ENCODE data around the gene MDFI.

Gene MDFI

GRCh38 chr6:41691426-41692079 is 53.3 kb downstream of the MDFI start:
- no peak for TF ChIP-seq CTCF (conservative IDR thresholded peaks at IDR 0.05; ENCODE audit: low read depth, low read length)
- no peak overlapping the region for H3K4me3 ChIP-seq (ENCODE audit: low read depth, low read length)
- DNase-seq (ENCODE audit: low read depth): no peak

- DNase-seq (ENCODE audit: low read depth): no peak
- H3K4me3 ChIP-seq (ENCODE audit: low read depth, low read length): no peak overlapping the region
- TF ChIP-seq CTCF (conservative IDR thresholded peaks at IDR 0.05; ENCODE audit: low read depth, low read length): no peak
Observed at GRCh38 chr6:41692080-41692675, 53.9 kb downstream of the MDFI start.

GRCh38 chr6:41692730-41693129 is 54.5 kb downstream of the MDFI start:
- DNase-seq (ENCODE audit: low read depth): no peak
- no peak overlapping the region for H3K4me3 ChIP-seq (ENCODE audit: low read depth, low read length)
- no peak for TF ChIP-seq CTCF (conservative IDR thresholded peaks at IDR 0.05; ENCODE audit: low read depth, low read length)

GRCh38 chr6:41693281-41694240 is 55.3 kb downstream of the MDFI start:
- no peak for DNase-seq (ENCODE audit: low read depth)
- no peak overlapping the region for H3K4me3 ChIP-seq (ENCODE audit: low read depth, low read length)
- no peak for TF ChIP-seq CTCF (conservative IDR thresholded peaks at IDR 0.05; ENCODE audit: low read depth, low read length)

GRCh38 chr6:41694815-41695526 is 56.7 kb downstream of the MDFI start:
- TF ChIP-seq CTCF (conservative IDR thresholded peaks at IDR 0.05; ENCODE audit: low read depth, low read length): peak; percentile 27
- peak; percentile 60 for DNase-seq (ENCODE audit: low read depth)

GRCh38 chr6:41695825-41696224 is 57.6 kb downstream of the MDFI start:
- TF ChIP-seq CTCF (conservative IDR thresholded peaks at IDR 0.05; ENCODE audit: low read depth, low read length): no peak
- no peak overlapping the region for H3K4me3 ChIP-seq (ENCODE audit: low read depth, low read length)
- DNase-seq (ENCODE audit: low read depth): no peak

More at GRCh38 chr6:41694815-41695526, 56.7 kb downstream of the MDFI start:
- no peak overlapping the region for H3K4me3 ChIP-seq (ENCODE audit: low read depth, low read length)
